Stimulated activated CD4-positive, alpha-beta T cell treated with anti-CD3 and anti-CD28 coated beads, Interleukin-12 subunit alpha, Interleukin-12 subunit beta, amount 100 ng/mL, for 24 hours (primary cell): ENCODE measurements around the gene MAML2.

ENCODE experiments used
- DNase-seq, 2 experiments: peaks; one replicate each; pipeline ENCODE4 v3.0.0-alpha.2; 2020; ENCODE audit warnings: low read depth in 2 of 2

Gene MAML2

DNA sequence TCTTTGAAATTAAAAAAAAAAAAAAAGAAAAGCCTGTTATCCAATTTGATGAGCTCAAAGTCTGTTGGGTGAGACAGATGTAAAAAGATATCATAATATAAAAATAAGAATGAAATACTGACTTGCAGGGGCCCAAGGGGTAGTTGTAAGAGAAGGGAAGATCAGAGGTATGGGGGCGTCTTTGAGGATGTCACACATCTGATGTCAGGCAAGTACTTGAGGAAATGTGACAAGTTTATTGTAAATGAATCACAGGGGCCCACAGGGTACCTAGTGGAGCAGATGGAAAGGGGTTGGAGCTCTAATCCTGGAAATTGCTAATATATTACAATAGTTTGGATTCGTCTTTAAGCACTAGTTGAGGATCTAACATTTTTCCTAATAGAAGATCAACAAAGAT is 131.6 kb downstream of the MAML2 start:
- no peak for DNase-seq

- no peak for DNase-seq
Measured at GRCh38 chr11:96207459-96208449, 135.2 kb downstream of the MAML2 start.

DNA sequence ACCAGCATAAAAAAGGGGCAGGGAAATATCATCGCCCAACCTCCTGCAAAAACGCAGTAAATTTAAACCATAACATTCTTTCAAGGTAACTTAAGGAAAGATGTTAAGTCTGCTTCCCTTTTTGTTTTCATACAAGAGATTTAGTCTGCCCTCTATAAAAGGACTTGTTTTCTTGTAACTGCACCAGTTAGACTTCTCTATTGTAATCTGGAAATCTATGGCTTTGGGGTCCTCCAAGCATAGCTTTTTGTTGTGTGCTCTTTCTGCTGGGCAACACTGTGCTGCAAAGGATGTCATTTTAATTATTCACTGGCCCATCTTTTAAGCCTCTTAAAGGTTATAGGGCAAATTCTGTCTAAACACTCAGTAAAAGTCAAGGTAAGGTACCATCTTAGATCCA is 136.0 kb downstream of the MAML2 start:
- no peak for DNase-seq

DNA sequence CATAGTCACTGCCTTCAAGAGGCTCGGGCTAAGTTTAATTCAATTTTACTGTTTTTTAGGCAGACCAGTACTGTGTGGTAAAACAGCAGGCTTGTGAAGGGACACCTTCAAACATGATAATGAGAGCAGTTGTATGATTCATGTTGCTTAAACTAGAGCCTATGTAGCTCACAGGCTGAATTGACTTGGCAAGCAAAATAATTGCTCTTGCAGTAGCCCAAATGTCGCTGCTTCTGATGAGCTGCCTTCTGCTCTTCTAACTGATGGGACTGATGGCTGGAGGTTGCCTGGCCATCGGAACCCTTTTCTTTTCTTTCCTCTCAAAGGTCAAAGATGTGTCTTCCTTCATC is 137.6 kb downstream of the MAML2 start:
- no peak for DNase-seq

GRCh38 chr11:96204721-96205459 is 138.1 kb downstream of the MAML2 start:
- no peak for DNase-seq

DNA sequence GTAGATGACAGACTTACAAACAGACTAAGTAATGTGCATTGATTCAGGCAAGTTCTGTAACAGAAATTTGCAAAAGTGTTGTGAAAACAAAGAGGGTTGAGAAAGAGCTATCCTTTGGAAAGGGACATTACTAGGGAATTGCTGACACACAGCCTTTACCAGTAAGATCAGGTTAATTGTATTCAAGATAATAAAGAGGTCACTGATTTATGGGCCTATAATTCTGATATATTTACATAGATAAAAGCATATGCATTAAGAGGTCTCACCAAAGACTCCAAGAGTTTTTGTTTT is 138.7 kb downstream of the MAML2 start:
- no peak for DNase-seq

DNA sequence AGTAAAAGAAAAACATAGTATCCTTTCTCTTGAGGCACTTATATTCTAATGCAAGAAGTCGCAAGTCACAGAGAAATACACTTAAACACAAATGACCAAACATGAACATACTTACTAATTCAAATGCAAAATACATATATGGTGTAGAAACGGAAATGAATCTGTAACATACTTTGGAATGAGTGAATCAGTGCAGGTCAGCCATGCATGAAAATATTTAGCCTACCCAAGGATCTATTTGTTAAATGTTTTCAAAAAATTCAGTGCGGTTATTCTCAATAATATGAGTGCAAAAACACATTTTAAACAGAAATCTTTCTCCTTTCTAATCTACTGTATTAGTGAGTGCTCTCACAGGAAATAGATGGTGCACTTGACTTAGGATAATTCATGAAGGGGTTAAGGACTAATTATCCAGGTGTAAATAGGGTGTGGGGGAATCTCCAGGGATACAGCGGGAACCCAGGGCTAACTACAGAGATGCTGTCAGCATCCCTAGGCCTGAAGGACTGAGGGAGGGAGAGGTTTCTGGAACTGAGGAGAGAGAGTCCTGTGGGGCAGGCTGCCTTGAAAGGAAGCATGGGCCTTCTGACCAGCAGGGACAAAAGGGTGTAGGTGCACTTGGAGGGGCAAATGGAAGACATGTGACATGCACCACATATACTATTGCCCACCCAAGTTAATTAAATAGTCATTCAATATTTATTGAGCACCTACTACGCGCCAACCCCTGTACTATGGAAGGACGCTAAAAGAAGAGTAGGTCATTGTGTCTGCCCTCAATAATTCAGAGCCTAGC is 139.2 kb downstream of the MAML2 start:
- no peak for DNase-seq

GRCh38 chr11:96200243-96200642 is 142.8 kb downstream of the MAML2 start:
- no peak for DNase-seq

DNA sequence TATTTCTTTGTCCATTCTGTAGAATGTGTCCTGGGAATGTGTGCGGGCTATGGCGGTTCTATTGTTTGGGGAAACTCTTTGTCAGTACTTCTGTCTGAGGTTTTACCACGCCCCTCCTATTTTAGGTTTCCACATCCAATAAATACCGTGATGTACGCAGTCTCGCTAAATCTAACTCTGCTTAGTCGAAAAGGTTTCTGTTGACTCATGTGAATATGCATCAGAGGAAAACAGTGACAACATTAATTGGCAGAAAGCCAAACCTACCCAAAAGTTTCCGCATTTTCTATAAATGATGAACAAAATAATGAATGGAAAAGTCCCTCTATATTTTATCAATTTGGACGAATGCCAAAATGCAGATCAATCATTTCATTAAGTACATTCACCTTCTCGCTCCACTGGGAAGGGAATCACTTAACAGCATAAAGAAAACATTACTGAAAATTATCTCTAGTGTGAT is 143.4 kb downstream of the MAML2 start:
- no peak for DNase-seq

DNA sequence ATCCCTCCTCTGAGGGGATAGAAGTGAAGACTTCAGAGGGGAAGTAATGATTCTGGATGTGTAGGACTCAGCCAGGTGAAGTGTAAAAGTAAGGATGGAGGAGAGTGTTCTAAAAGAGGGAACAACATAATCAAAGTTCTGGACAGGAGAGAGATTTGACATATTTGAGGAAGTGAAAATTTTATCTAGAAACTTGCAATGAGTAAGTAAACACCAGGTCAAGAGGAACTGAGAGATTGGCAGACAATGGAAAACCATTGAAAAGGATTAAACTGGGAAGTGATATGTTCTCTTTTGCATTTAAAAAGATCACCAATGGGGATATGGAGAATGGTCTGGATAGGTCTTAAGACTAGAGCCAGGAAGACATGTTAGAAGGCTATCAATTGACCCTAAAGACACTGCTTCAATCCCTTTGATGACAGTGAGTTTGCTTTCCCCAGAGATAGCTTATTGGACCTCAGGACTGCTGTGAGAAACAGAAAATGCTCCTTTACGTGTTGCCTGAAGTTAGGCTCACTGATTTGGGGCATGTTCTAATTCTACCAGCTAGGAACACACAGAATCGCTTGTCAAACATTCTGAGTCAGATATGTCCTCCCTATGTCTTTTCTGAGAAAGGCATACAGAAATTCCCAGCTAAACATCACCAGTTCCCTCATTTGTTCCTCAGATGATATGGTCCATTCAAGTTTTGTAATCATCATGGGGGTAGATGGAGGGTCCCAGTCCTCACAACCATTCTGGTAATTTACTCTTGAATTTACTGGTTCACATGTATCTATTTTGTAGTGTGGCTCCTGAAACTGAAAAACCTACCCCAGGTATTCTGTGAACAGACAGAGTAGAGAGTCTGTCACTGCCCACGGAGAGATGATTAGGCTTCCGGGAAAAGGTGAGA is 144.9 kb downstream of the MAML2 start:
- DNase-seq: no peak

GRCh38 chr11:96197103-96197502 is 145.9 kb downstream of the MAML2 start:
- no peak for DNase-seq

DNA sequence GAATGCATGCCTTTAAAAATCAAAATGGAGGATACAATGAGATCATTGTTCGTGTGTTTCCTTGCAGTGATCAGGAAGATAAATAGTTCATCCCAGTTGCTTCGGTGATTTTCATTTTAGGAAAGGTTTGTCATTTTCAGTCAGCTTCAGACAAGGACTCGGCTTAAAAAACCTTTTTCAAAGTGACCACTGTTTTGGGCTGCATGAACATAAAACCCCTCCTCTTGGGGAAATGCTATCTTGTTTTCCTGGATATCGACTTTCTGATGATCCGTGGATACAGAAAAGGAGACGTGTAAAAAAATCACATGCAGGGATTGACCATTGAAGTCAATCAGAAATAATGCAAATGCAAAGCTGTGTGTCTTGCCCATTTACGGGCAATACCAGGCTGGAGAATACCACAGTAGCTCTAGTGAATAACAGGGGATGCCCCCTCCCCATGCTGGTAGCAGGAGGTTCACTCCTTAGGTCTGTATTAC is 146.8 kb downstream of the MAML2 start:
- no peak for DNase-seq

DNA sequence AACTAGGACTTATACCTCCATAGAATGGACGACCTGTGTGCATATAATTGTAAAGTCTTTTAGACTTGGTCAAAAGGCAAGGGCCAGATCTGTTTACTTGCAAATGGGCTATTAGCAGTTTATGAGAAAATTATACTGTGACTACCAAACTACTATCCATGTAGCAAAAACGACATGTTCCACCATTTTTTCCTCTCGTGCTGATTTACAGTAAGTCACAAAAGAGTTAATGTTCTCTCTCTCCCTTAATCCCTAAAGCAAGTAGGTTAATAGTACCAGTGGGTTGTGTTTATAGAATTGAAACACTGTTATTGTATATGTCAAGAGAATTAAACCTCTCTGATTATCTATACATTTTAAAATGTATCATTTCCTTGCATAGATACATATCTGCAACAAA is 147.3 kb downstream of the MAML2 start:
- DNase-seq: no peak

- no peak for DNase-seq
Measured at GRCh38 chr11:96194581-96195374, 148.2 kb downstream of the MAML2 start.

- no peak for DNase-seq
Measured at GRCh38 chr11:96193745-96194443, 149.1 kb downstream of the MAML2 start.

- DNase-seq: no peak
Measured at GRCh38 chr11:96191752-96192151, 151.2 kb downstream of the MAML2 start.

- DNase-seq: no peak
Measured at GRCh38 chr11:96189351-96189750, 153.6 kb downstream of the MAML2 start.

GRCh38 chr11:96188243-96189006 is 154.6 kb downstream of the MAML2 start:
- DNase-seq: no peak

GRCh38 chr11:96187822-96188221 is 155.2 kb downstream of the MAML2 start:
- DNase-seq: no peak
